ENCODE data around the gene ERICH6B.

Gene ERICH6B

DNA sequence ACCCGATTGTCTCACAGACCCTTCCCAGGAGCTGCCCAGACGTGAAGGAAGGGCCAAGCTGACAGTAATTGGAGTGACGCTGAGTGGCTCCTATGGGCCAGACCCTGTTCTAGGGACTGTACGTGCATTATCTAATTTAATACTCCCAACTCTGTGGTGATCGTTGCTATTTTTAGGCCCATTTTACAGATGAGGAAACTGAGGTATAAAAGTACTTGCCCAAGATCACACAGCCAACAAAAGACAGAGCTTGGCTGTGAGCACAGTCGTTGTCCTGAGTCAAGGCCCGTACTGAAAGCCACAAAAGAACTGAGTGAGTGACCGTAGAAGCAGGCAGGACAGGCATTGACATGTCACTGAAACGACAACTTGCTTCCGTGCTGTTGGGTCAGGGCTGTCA lies 74.7 kb downstream of the ERICH6B start:
- no peak for DNase-seq

DNA sequence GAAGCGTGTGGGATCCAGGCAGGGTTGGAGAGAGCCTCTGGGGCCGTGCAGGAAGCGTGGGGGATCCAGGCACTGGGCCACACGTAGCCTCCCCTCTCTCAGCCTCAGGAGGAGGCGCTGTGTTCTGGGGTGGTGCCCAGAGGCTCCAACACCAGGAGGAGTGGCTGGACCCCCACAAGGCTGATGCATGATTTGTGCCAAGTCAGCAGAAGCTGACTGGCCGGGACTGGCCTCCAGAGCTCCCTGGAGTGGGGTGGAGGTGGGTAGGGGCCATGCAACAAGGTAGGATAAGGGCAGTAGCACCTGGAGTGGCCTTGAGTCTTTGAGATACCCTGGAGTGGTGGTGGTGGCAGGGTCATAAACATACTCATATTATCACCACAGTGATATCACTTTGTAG lies 75.3 kb downstream of the ERICH6B start:
- no peak for DNase-seq

DNA sequence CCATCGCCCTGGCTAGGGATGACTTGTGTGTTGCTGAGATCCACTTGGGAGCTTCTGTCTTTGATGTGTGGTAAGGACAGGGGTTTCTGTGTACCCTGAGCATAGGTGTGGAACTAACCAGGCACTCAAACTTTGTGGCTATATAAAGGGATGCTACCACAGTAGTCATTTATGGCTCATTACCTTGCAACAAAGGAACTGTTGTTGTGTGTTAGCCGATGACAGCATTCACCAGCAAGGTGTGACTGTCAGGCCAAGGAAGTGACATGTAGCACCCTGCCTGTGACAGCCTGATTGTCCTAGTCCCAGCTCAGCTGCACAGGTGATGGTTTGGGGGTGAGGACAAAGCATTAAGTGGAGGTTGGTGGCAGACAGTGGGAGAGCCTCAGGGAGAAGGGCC lies 77.2 kb downstream of the ERICH6B start:
- DNase-seq = no peak

DNA sequence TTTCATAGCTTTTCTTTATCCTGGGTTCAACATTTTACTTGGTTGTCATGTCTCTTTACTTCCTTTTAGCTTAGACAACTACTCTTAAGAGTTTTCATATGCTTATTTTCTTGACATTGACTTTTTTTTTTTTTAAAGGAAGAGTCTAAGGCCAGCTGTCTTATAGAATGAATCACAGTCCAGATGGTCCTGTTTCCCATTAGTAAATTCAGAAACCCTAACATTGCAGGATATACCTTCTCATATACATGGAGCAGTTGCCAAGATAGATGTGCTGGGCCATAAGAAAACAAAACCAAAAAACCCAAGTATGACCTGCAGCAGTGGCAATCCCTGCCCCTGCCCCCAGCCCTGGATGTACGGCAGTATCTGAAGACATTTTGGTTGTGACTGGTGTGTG lies 78.0 kb downstream of the ERICH6B start:
- no peak for DNase-seq

DNA sequence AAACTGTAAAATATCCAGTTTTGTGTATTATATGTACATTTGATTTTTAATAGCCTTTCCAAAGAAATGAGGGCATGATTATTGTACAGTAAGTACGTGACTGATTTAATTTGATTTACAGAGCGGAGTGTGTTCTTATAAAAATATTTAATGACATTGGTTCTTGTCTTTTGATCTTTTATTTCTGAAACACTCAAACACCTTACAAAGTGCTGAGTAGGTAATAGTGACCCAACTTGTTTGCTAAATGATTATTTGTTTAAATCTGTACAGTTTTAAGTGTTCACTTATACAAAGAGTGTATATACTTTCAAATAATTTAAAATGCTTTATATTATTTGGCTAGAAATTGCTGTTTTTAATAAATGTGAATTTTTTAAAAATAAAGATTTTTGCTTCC lies 79.3 kb downstream of the ERICH6B start:
- DNase-seq = no peak

DNA sequence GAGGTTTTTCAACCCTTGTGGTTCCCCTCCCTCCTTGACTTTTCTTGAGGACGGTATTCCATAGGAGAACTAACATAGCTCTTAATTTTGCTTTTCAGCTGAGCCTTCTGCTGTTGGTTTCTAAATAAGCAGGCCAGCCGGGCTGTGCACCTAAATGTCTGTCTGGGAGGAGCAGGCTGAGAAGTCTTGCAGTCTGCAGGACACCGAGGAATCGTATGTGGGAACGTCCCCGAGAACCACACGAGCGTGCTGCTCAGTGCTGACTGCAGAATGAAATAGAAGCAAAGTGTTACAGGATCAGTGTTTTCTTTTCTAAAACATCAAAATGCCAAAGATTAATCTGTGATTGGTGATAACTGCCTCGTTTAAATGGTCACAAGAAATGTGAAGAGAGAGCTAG lies 80.9 kb downstream of the ERICH6B start:
- no peak for DNase-seq

DNA sequence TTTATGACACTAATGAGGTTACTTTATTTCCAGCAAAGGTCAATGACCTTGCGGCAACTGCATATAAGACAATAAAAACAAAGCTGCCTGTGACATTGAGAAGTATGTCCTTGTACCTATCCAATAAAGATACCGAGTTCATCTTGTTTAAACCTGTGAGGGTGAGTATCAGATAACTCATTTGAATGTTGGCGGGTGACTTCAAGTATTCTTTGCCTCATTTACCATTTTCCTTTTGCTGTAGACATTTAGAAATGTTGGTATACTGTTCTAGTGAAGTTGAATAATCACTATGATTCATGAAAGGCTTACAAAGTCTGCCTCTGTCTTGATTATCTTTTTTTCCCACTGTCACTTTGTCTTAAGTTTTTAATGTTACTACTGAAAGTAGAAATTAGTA lies 85.8 kb downstream of the ERICH6B start:
- no peak for DNase-seq

DNA sequence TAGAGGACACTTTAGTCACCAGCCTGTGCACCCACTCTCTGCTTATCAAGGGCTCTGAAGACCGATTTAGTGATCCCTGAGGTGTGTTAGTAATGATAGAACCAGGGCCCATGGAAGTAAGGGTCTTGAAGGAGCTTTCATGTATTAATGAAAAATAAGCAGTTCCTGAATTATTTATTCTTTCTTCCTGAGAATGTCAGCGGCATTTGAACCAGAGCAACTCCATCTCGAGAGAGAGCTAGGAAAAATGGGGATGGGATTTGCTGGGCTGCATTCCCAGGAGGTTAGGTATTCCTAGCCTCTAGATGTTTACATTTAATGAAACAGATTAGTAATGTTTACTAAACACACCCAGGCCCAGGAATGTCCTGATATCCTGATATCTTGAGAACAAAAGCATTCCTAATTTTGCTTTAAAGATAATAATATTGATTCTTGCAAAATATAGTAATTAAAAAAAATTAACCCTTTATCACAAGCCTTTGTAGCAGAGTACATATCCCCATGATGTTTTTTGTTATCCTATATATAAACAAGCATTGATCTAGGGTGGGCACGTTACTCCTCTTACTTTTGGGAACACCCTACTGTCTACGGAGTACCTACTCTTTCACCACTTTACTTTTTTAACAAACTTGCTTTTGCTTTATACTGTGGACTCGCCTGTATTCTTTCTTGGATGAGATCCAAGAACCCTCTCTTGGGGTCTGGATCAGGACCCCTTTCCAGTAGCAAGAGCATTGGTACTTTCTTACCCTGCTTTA lies 87.7 kb downstream of the ERICH6B start:
- DNase-seq = no peak

DNA sequence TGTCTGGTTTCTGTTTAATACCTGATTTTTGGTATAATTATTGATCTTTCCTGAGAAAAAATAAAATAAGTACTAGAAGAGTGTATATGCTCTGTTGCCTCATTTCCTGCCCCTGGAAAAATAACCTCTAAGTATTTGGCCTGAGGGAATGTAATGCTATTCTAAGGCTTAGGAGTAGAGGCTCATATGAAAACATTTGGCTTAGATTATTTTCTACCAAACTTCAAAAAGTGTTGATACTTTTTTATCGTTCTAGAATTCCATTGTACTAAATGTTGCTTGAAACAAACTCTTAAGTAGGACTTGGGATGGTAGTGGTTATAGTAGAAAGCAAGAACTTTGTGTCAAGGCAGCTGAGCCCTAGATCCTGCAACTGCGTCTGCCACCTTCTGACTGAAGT lies 93.0 kb downstream of the ERICH6B start:
- DNase-seq = no peak

DNA sequence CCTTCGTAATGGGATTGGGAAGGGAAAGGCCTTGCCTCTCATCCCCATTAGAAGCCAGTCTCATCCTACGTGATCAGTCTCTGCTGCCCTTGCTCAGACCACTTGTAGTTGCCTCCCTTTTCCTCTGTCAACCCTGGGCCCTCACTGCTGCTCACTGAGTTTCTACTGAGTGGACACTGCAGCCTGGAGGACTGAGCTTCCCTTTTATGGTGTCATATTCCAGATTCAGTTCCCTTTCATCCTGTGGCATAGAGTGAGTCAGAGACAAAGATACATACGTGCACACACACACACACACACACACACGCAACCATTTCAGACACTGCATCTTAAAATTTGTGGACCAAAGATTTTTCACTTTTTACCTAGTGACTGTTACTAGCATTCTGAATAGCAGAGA lies 94.2 kb downstream of the ERICH6B start:
- DNase-seq = no peak

DNA sequence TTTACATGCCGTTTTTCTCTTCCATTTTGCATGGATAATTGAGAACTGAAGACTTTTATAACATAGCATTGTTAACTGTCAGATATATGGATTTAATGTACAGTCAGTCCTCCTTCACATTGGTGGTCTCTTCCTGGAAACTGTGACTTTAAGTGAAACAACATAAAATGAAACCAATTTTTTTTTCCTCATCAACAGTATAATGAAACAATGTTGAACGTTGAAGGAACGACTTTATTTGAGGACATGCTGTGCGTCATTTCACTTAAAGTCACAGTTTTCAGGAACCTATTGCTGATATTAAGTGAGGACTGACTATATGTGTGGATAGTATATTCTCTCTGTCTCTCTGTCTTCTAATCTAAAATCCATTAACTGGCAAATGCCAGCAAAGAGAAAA lies 96.0 kb downstream of the ERICH6B start:
- no peak for DNase-seq

DNA sequence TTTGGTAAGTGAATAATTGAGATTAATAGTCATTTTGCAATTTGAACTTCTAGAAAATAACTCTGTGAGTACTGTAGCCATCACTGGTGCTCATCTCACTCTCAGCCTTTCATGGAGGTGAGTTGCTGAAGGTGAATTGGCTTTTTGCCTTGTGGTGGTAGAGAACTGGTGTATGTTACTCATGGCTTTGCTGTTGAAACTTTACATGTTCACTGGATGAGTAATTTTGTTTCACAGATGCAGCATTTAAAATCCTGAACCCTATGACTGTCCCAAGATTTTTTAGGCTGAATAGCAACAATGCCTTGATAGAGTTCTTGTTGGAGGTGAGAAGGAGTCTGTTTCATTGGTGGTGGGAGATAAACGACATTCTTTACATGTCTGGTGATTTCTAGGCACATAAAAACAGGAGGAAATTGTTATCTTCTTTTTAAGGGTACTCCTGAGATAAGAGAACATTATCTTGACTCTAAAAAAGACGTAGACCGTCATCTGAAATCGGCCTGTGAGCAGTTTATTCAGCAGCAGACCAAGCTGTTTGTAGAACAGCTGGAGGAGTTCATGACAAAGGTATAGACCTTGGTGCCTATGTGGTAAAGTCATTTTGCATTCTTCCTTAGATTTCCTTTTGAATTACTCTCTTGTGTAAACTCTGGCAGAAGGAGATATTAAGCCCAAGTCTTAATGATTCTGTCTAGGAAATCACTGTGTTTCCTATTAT lies 96.9 kb downstream of the ERICH6B start:
- DNase-seq = no peak

DNA sequence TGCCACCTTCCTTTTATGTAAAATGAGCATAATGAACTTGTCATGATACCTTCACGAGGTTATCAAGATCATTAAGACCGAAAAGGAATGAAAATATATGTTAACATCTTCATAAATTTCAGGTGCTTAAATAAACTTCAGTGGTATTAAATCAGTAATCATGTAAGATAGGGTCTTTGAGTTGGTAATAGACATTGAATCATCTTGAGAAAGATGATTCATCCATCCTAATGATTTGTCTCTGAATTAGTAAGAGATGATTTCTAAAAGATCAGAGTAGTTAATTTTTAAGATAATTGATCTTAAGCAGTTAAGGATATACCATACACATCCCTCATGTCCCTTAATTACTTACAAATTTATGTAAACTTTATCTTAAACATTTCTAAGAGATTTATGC lies 98.8 kb downstream of the ERICH6B start:
- no peak for DNase-seq

DNA sequence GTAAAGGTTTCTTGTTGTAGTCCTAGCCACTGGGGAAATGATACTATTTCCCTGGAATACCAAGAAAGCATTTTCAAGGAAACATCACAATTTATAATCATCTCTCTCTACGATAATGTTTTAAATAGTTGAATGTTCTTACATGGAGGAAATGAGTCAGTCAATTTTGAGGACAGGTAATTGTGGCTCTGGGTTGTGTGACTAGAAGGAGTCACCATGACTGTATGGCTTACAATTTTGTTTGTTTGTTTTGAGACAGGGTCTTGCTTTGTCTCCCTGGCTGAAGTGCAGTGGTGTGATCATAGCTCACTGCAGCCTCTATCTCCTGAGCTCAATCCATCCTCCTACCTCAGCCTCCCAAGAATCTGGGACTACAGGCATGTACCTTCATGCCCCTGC lies 103.4 kb downstream of the ERICH6B start:
- DNase-seq = no peak

DNA sequence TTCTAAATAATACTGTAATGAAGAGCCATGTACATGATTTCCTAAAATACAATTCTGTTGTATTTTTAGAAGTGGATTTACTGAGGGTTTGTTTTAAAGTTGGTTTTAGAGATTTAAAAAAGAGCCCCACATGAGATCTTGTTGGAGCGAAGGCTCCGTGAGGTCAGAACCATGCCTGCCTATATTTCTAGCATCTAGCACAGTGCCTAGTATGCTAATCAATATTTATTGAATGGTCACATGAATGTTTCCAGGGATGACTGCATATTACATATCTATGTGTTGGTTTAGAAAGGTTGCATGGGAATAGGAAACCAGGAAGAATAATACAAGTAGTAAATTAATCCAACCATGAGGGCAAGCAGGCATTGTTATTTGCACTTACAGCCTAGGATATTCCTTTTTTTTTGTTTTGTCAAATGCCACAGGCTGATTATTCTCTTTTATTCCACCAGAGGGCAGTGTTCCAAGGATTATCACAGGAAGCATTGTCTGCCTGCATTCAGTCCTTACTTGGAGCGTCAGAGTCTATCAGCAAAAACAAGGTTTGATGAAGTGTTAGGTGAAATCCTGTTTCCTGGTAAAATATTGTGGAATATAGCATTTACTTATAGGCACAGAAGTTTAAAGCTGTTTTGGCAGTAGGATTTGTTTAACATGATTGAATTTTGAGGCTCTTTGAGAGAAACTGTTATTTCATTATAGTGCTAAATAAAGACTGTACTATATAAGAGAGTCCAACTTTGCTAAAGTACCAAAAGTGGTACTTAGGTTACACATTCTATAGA lies 104.0 kb downstream of the ERICH6B start:
- peak; percentile 30 for DNase-seq

DNA sequence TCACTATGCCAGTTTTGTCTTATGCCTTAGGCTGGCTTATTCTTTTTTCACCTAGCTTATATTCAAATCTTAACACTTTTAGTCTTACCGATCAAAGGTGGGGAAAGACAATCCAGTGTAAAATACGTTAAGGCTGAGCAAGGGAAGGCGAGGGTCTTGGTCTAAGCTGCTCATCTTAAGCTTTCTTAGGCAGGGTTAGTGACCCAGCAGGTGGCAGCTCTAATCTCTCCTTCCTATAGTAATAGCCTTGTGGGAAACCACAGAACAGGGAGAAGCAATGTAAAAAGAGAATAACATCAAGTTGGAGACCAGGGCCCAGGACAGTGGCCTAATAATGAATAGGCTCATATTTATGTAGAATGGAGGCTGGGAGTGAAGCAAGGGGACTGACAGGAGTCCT lies 104.9 kb downstream of the ERICH6B start:
- DNase-seq = no peak

DNA sequence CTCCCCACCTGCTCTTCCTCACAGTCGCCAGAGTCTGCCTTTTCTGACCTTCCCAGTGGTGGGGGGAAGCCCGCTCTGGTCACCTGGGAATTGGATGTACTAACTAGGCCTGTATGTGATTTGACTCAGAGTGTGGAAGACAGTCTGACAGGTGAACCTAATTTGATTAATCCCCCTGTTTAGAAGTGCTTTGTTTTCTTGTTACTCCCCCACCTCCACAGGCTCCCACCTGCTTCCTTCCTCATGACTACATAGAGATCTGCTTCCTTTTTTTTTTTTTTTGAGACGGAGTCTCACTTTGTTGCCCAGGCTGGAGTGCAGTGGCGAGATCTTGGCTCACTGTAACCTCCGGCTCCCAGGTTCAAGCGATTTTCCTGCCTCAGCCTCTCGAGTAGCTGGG lies 106.8 kb downstream of the ERICH6B start:
- no peak for DNase-seq

DNA sequence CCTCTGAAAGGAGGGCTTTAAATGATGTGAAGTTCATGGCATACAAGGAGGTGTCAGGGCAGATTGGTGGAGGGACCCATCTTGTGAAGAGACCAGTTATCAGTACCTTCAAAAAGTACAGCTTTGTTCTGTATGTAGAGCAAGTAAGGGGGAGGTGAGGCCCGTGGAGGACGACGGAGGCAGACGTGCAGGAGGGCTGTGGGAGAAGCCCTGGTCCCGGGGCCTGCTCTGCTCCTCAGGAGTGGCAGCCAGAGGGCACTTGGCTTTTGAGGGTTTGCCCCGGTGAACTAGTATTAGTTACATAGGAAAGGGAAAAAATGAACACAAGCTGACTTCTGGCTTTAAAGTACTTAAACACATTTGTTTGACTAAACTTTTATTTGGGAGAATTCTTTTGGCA lies 108.7 kb downstream of the ERICH6B start:
- DNase-seq = no peak

DNA sequence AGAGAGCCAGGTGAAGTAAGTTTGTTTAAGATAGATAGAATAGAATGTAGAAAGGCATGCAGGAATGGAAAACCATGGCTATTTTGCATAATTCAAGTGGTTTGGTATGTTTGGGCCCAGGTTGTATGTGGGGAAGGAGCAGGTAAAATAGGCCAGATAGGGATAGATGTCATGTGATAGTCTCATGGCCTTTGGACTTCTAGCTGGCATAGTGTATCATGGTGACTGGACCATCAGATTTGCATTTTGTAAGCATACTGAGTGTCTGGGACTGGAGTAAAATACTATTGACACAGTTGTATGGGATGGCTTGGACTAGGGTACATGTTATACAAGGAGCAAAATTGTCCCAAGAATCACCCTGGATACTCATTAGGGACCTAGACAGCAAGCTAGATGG lies 111.9 kb downstream of the ERICH6B start:
- no peak for DNase-seq

DNA sequence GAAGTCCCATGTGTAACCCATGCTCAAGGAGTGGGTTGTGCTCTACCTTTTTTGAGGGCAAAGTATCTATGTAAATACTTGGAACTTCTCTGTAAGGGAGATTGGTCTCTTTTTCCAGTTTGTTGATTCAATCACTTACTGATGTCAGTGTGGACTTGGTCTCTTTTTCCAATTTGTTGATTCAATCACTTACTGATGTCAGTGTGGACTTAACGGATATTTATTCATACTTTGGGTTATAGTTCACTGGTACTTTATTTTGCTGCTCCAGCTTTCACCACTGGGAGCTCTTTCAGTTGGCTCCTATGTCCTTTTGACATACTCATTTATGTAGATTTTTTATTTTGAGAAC lies 114.4 kb downstream of the ERICH6B start:
- no peak for DNase-seq

DNA sequence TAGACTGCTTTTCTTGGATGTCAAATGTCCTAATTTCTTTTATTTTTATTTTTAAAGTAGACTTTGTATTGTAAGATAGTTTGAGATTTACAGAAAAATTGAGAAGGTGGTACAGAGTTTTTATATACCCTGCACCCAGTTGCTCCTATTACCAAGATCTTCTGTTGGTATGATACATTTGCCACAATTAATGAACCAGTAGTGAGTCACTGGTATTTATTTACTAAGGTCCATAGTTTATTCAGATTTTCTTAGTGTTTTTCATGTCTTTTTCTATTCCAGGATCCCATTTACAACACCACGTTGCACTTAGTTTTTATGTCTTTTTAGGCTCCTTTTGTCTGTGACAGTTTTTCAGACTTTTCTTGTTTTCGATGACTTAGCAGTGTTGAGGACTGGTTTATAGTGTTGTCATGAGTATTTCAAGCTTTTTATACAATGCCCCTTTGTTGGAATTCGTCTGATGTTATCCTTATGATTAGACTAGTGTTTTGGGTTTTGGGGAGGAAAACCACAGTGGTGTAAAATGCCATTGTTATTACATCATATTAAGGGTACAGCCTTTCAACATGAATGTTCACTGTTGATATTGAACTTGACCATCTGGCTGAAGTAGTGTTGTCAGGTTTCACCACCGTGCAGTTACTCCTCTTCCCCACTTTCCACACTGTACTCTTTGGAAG lies 114.9 kb downstream of the ERICH6B start:
- DNase-seq = no peak

DNA sequence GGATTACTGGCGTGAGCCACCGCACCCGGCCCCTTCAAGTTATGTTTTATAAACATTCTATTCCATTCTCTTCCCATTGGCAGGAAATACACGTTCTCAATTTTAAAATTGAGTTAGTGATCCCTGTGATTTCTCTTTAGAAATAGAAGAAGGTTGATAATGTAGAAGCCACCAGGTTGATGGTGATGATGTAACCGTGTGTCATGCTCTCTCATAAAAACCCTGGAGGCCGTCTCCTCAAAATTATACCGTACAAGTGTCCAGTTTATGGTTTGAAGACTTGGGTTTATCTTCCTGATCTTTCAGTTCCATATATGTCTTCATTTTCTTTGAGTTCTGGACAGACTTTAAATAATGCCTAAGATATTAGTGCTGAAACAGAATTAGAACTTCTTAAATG lies 118.6 kb downstream of the ERICH6B start:
- DNase-seq = no peak

DNA sequence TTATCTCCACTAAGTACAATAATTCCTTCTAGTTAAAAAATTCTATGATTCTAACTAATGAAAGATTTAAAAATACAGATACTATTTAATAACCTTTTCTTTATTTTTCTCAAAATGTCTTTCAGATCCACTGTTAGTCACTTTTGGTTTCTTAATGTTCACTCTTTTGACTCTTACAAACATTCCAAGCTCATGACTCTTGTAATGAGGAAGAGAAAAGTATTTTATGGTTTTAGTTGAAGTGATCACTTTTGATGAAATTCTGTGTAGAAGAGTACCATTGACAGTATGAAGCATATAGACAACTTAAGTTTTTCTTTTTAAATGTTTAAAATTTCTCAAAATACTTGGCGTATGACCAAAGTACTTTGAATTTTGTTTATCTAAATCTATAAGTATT lies 123.0 kb downstream of the ERICH6B start:
- DNase-seq = no peak

All from NCI-H1436 (cell line).